Right lobe of liver (tissue), 6 donors: ENCODE measurements around the gene SEPTIN3. TPM values are rescaled to one million over a fixed set of nuclear protein-coding genes. Genes with fewer than 3 reads are reported as not detected.

Experiments used
- ATAC-seq, 4 donors: fragments of 200-7000 bp; cut with Tn5 transposase; one replicate each; pipeline ENCODE4 v1.9.1; 2020; ENCODE audit warnings: mild to moderate bottlenecking in 4 of 4, moderate library complexity in 4 of 4
- DNase-seq, 3 donors: peaks; one replicate each; pipeline ENCODE4 v3.0.0-alpha.2; 2020
- H3K27ac ChIP-seq, 3 donors: fragments of 200-600 bp; one replicate each; pipeline ENCODE4 v1.8.0; 2022
- H3K27me3 ChIP-seq, 2 donors: fragments of 200-600 bp; one replicate each; pipeline ENCODE4 v1.8.0; 2022
- H3K36me3 ChIP-seq, 4 donors: fragments of 200-600 bp; sonication (generic) in 1 of 4; one replicate each; pipeline versions ENCODE4 v1.5.1 to v1.8.0; 2017 to 2022; ENCODE audit warnings: control low read depth in 1 of 4
- H3K4me1 ChIP-seq, 4 donors: fragments of 200-600 bp; sonication (generic) in 1 of 4; one replicate each; pipeline versions ENCODE4 v1.5.1 to v1.8.0; 2017 to 2022; ENCODE audit warnings: control low read depth in 1 of 4
- H3K4me3 ChIP-seq, 3 donors: fragments of 200-600 bp; one replicate each; pipeline ENCODE4 v1.8.0; 2022
- H3K9me3 ChIP-seq, 4 donors: fragments of 200-600 bp; sonication (generic) in 1 of 4; one replicate each; pipeline versions ENCODE4 v1.5.1 to v1.8.0; 2017 to 2022; ENCODE audit warnings: control low read depth in 1 of 4
- POLR2A ChIP-seq: fragments of 450-650 bp; IDR thresholded peaks from one replicate; pipeline ENCODE4 v1.6.1; 2017; ENCODE audit warnings: antibody characterized with exemption, mild to moderate bottlenecking
- WGBS: methylation state at CpG from one replicate; pipeline ENCODE4 v1.1.6; 2018; ENCODE audit warnings: low coverage, low lambda C conversion rate; ENCODE audit not compliant: insufficient coverage; ENCODE audit errors: missing lambda C conversion rate; 5-methylcytosine and 5-hydroxymethylcytosine counted together
- intact Hi-C, 2 donors: fragments of 100-400 bp; cut with DNase I; formaldehyde crosslinking; loops; one replicate each; pipeline versions ENCODE4 v1.11.2 to v1.14.1; 2022
- long read RNA-seq: library from polyadenylated mRNA; unstranded; transcript quantifications from one replicate; pipeline ENCODE4 v2.0.0, GENCODE V29; 2019
- total RNA-seq, 6 experiments: library from RNA; depleted of rRNA in 2 of 6; stranded (reverse); fragments of >200 nt in 2 of 6; fragmentation: NEBNext Ultra II Directional in 3 of 6; extraction: Animal tissue kit (Norgen Biotek cat#: 25700) in 3 of 6; gene quantifications; one replicate each; pipeline versions ENCODE4 v1.1.0 to v1.2.4, GENCODE V29; 2016 to 2023
- TF ChIP-seq, protein P1 (sequence below), 4 donors: fragments of 200-600 bp in 3 of 4; fragments of 450-650 bp in 1 of 4; IDR thresholded peaks; one replicate each; pipeline versions ENCODE4 v1.5.1 to v1.8.0; 2016 to 2022; ENCODE audit warnings: antibody characterized with exemption in 4 of 4, mild to moderate bottlenecking in 2 of 4
- donor health status: DM: no; HTN: yes; CAD: no.
- donor health status: DM: no; HTN: no; CAD: no.
- donor health status: DM: no; HTN: no; CAD: no.
- donor health status: DM: no; HTN: yes; CAD: no.
- donor health status: DM: no; HTN: yes; CAD: no.

Gene SEPTIN3, protein sequence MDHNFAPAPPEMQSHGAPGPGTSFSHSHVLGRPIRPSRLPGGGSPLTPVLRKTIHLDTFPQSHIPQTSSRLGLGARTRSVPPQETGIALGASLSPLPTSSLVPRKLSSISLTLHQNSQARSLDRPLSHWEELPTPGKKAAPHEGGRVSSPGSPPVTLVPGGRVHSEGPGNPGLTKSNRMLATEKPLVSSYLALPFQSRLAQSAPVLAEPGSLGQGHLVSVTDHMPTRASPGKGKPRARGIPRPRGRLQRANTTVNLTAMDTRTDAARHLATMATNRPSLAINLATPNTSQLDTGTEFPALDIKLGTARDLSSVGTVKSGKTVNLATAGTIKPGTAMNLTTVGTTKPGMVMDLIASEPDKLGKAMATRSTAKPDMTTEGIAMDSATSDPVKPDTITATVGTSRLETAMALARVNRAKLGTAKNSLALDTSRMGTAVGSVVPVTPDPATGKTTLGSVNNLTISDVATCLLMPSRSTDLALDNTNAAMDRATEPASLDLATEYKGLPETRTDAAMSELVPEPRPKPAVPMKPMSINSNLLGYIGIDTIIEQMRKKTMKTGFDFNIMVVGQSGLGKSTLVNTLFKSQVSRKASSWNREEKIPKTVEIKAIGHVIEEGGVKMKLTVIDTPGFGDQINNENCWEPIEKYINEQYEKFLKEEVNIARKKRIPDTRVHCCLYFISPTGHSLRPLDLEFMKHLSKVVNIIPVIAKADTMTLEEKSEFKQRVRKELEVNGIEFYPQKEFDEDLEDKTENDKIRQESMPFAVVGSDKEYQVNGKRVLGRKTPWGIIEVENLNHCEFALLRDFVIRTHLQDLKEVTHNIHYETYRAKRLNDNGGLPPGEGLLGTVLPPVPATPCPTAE
- under 1 TPM in 3 of 6 experiments, not detected in 3; 0.06 to 0.16 (median 0.07) TPM for total RNA-seq
- long read RNA-seq: 0 reads

DNA sequence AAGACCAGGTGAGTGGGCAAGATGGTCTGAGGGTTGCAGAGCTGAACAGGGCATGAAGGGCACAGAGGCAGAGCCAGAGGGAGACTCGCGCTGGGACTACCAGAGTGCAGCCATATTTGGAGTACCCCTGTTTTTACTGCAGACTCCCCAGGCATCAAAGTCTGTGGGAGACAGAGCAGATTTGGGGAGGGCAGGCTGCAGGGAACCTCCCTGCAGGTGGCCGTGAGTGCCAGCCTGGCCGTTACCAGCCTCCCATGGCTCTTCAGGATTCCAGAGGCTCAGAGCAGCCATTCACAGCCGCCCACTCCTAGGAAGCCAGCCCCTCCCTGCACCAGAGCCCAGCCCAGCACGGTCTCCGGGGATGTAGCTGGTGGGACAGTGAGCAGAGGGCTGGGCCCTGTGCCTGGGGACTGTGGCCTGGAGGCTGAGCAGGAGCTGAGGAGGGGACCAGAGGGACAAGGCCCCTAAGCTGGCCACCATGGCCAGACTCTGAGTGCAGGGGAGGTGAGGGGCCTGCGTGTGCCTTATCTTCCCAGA, at the start of gene SEPTIN3:
Gene SEPTIN3, plus strand, starts transcription at position 334 of the 537 bp plus-strand sequence. CDS start 2,050 bp downstream, outside the sequence.
- Histone ChIP-seq H3K4me1 (no peaks in the 10 kb centered on the region), H3K9me3 (no peaks in the 10 kb centered on the region), H3K27ac (no peak within 1 kb of the TSS), H3K27me3 (no peaks in the 10 kb centered on the region), H3K36me3 (no peaks in the 10 kb centered on the region), H3K4me3 (no peak within 1 kb of the TSS)
- TF ChIP-seq, protein P1, sequence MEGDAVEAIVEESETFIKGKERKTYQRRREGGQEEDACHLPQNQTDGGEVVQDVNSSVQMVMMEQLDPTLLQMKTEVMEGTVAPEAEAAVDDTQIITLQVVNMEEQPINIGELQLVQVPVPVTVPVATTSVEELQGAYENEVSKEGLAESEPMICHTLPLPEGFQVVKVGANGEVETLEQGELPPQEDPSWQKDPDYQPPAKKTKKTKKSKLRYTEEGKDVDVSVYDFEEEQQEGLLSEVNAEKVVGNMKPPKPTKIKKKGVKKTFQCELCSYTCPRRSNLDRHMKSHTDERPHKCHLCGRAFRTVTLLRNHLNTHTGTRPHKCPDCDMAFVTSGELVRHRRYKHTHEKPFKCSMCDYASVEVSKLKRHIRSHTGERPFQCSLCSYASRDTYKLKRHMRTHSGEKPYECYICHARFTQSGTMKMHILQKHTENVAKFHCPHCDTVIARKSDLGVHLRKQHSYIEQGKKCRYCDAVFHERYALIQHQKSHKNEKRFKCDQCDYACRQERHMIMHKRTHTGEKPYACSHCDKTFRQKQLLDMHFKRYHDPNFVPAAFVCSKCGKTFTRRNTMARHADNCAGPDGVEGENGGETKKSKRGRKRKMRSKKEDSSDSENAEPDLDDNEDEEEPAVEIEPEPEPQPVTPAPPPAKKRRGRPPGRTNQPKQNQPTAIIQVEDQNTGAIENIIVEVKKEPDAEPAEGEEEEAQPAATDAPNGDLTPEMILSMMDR (IDR thresholded peaks at IDR 0.05): no peak
- TF ChIP-seq POLR2A: no peak
- ATAC-seq: no peak
- 90% methylated on average over 2 of the region's 8 CpGs for WGBS
- intact Hi-C loops: loop anchor here in 1 of 2 donors (10.0 kb wide), 1 partner anchor 466 kb away; the partner anchor contains the start of gene NFAM1
- no peak for DNase-seq

DNA sequence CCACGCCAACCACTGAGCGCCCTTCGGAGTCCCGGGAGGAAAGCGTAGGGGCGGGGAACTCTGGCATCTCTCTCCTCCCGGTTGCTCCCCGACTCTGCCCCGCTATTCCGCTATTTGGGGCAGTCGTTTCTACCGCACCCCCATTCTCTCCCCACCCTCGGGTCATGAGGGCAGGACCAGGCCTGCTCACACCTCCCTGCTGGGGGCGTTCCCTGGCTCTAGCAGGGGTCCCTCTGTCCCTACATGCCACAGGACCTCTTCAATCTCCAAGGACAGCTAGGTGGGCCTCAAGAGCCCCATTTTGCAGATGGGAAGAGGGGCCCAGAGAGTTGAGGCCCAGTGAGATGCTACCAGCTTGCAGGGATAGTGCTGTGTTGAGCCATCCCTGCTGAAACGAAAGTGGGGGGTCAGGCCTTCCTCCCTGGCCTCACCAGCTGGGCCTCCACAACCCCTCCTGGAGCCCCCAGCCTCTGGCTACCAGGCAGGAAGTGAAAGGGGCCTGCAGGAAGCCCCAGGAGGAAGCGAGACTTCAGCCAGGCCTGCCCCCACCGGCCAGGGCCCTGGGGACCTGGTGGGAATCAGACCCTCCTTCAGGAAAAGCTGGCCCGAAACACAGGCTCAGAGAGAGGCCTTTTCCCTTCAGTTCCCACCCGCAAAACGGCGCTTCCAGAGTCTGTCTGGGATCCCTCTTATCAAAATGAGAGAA, 48.8 kb upstream of the SEPTIN3 start:
- Histone ChIP-seq H3K9me3 (no peaks in the 10 kb centered on the region), H3K4me1 (peaks cover 0 to 7% (median 0%) of the 10 kb centered on the region in 4 donors), H3K27ac (no peak overlapping the region), H3K36me3 (no peaks in the 10 kb centered on the region), H3K27me3 (peaks cover 2 to 4% of the 10 kb centered on the region in 2 donors), H3K4me3 (no peak overlapping the region)
- no peak for TF ChIP-seq POLR2A
- TF ChIP-seq, protein P1 (IDR thresholded peaks at IDR 0.05): no peak
- 68% methylated on average over 5 of the region's 21 CpGs for WGBS
- ATAC-seq (peak in 2 of 4 donors; percentile 4 to 18), DNase-seq (no peak)
- intact Hi-C loops: no loop called here

DNA sequence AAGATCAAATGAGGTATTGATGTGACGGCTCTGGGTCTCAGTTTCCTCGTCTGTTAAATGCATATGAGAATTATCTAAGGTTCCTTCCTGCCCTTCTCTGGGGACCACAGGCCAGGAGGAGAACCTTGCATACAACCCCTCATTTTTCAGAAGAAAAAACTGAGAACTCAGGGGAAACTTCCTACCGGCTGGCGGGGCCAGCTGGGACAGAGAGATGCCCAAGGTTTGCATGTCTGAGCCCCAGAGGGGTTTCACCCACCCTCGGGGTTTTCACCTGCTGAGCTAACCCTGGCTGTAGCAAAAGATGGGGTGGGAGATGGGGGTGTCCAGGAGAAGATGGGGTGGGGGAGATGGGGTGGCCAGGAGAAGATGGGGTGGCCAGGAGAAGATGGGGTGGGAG, 46.9 kb upstream of the SEPTIN3 start:
- Histone ChIP-seq H3K4me3 (no peak overlapping the region), H3K27ac (no peak overlapping the region), H3K27me3 (no peaks in the 10 kb centered on the region), H3K9me3 (no peaks in the 10 kb centered on the region), H3K36me3 (no peaks in the 10 kb centered on the region), H3K4me1 (peaks cover 0 to 16% (median 0%) of the 10 kb centered on the region in 4 donors)
- DNase-seq (no peak), ATAC-seq (no peak)
- TF ChIP-seq, protein P1 (IDR thresholded peaks at IDR 0.05): no peak
- no peak for TF ChIP-seq POLR2A
- intact Hi-C loops: no loop called here
- 83% methylated on average over 5 of the region's 5 CpGs for WGBS

DNA sequence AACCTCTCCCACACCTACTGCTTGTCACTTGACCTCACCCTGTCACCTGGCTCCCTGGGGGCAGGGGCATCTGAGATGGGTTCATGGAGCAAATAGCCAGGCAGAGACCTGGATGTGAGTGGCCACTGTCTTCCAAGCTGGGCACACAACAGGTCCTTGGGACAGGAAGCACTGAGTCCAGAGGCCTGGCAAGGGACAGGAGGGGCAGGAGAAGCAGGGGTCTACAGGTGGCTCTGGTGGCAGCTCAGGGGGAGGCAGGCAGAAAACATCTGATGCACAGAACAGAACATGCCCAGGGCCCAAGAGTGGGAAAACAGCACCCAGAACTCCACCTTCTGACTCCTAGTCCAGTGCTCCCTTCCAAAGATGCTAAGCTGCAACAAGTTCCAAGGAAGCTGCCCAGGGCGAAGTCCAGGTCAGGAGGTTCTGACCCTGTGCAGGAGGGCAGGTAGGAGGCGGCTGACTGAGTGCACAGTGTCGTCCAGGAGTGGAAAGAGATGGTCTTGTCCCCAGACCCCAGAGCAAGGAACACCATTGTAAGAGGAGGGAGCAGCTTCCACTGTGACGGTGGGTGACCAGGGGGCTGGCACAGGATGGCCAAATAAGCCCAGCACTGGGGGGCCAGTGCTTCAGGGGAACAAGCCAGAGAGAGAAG, 46.2 kb upstream of the SEPTIN3 start:
- DNase-seq (no peak), ATAC-seq (no peak)
- WGBS: 93% methylated on average over 2 of the region's 4 CpGs
- Histone ChIP-seq H3K4me3 (no peak overlapping the region), H3K27me3 (no peaks in the 10 kb centered on the region), H3K27ac (no peak overlapping the region), H3K36me3 (no peaks in the 10 kb centered on the region), H3K9me3 (no peaks in the 10 kb centered on the region), H3K4me1 (peaks cover 0 to 16% (median 0%) of the 10 kb centered on the region in 4 donors)
- intact Hi-C loops: no loop called here
- TF ChIP-seq, protein P1 (IDR thresholded peaks at IDR 0.05): no peak
- TF ChIP-seq POLR2A: no peak
